Measurements from ENCODE around the gene POLR3GL.
"Not testable (repeated sequence)": the region's sequence is repeated elsewhere in the genome, so short reads cannot be mapped to it uniquely, and the experiment has no call there.

Gene POLR3GL

GRCh38 chr1:145927916-145928643, 36.4 kb upstream of the POLR3GL start:
- TF ChIP-seq CTCF (IDR thresholded peaks at IDR 0.05; ENCODE audit: low read depth, low read length), result no peak
- peaks cover 22% of the 10 kb centered on the region for H3K36me3 ChIP-seq
- H3K4me3 ChIP-seq (ENCODE audit: low read depth, low read length), result peak overlapping the region; percentile 78
- no peaks in the 10 kb centered on the region for H3K9me3 ChIP-seq (ENCODE audit: severe bottlenecking)
- DNase-seq, result peak; percentile 40
- no peaks in the 10 kb centered on the region for H3K27me3 ChIP-seq (ENCODE audit: insufficient read depth, low read depth, severe bottlenecking)
- H3K27ac ChIP-seq, result peak overlapping the region; percentile 95

GRCh38 chr1:145932522-145933009, 31.9 kb upstream of the POLR3GL start:
- not testable (repeated sequence) for H3K27me3 ChIP-seq (ENCODE audit: insufficient read depth, low read depth, severe bottlenecking); H3K4me3 ChIP-seq (ENCODE audit: low read depth, low read length); H3K36me3 ChIP-seq; H3K9me3 ChIP-seq (ENCODE audit: severe bottlenecking)
- H3K27ac ChIP-seq, result peak overlapping the region; percentile 72
- peak; percentile 79 for DNase-seq
- TF ChIP-seq CTCF (IDR thresholded peaks at IDR 0.05; ENCODE audit: low read depth, low read length), result peak; percentile 10; the same call in 1 of the 2 replicates

- H3K9me3 ChIP-seq (ENCODE audit: severe bottlenecking), result no peaks in the 10 kb centered on the region
- H3K27me3 ChIP-seq (ENCODE audit: insufficient read depth, low read depth, severe bottlenecking), result no peaks in the 10 kb centered on the region
- H3K27ac ChIP-seq, result peak overlapping the region; percentile 20
- H3K4me3 ChIP-seq (ENCODE audit: low read depth, low read length), result no peak overlapping the region
- H3K36me3 ChIP-seq, result peaks cover 1% of the 10 kb centered on the region; the same call in 1 of the 2 replicates
- no peak for TF ChIP-seq CTCF (IDR thresholded peaks at IDR 0.05; ENCODE audit: low read depth, low read length)
- no peak for DNase-seq
Observed at GRCh38 chr1:145935708-145936107, 28.8 kb upstream of the POLR3GL start.

- H3K36me3 ChIP-seq, result peaks cover 4% of the 10 kb centered on the region
- H3K9me3 ChIP-seq (ENCODE audit: severe bottlenecking), result no peaks in the 10 kb centered on the region
- no peak for DNase-seq
- no peak for TF ChIP-seq CTCF (IDR thresholded peaks at IDR 0.05; ENCODE audit: low read depth, low read length)
- H3K27me3 ChIP-seq (ENCODE audit: insufficient read depth, low read depth, severe bottlenecking), result no peaks in the 10 kb centered on the region
- H3K27ac ChIP-seq, result peak overlapping the region; percentile 20
- no peak overlapping the region for H3K4me3 ChIP-seq (ENCODE audit: low read depth, low read length)
Observed at GRCh38 chr1:145936247-145936646, 28.2 kb upstream of the POLR3GL start.

GRCh38 chr1:145937436-145937835, 27.1 kb upstream of the POLR3GL start:
- peaks cover 12% of the 10 kb centered on the region for H3K36me3 ChIP-seq
- no peak for DNase-seq
- no peak overlapping the region for H3K4me3 ChIP-seq (ENCODE audit: low read depth, low read length)
- H3K27me3 ChIP-seq (ENCODE audit: insufficient read depth, low read depth, severe bottlenecking), result no peaks in the 10 kb centered on the region
- TF ChIP-seq CTCF (IDR thresholded peaks at IDR 0.05; ENCODE audit: low read depth, low read length), result no peak
- no peaks in the 10 kb centered on the region for H3K9me3 ChIP-seq (ENCODE audit: severe bottlenecking)
- H3K27ac ChIP-seq, result no peak overlapping the region
